Inflammatory macrophage treated with lipopolysaccharide for 1 hour (primary cell): ENCODE measurements around the gene CADM3.

Source experiments
- DNase-seq, 2 donors: peaks; one replicate each; pipeline ENCODE4 v3.0.0-alpha.2; 2020 to 2022

CADM3 gene, protein sequence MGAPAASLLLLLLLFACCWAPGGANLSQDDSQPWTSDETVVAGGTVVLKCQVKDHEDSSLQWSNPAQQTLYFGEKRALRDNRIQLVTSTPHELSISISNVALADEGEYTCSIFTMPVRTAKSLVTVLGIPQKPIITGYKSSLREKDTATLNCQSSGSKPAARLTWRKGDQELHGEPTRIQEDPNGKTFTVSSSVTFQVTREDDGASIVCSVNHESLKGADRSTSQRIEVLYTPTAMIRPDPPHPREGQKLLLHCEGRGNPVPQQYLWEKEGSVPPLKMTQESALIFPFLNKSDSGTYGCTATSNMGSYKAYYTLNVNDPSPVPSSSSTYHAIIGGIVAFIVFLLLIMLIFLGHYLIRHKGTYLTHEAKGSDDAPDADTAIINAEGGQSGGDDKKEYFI

DNA sequence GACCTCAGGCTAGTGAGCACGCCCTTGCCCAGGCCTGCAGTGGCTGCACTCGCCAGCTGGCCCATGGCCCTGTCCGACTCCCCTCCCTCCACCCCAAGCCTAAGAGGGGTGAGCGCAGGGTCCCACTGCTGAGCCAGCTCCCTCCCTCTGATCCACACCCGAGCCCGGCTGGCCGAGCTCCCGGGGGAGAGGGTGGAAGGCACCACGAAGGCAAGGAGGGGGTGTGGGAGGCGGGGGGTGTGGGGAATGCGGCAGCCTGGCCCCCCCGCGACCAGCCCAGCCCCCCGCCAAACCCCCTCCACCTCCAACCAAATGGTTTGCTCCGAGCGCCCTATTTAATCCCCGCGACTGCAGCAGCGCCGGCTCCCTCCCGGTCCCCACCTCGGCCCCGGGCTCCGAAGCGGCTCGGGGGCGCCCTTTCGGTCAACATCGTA lies at the start of gene CADM3:
CADM3 (plus strand) TSS at position 362 of the 434 bp plus-strand sequence. CDS start 151 bp downstream, outside the sequence.
- no peak for DNase-seq

DNA sequence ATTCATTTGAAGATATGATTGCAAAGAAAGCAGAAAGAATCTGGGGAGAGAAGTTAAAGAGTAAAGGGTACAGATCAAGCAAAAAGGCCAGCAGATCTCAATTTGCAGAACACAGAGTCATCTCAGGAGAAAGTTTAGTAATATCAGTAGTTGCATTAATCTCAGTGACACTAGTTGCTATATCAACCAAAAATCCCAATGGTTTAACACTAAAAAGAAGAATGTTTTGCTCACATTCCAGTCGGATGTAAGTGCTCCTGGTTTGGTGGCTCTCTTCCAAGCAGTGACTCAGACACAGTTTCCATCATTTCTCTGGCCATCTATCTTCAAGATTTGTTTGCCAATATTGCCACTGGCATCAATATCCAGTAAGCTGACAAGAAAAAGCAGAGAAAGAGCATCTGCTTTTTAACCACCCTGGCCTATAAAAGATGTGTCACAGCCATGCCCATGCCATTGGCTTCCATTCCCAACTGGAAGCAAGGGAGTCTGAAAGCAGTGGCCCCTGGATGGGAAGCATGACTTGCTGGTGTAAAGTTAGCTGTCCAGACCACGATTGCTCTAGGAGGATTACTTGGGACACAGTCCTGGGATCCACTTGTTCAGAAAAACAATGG lies 49.3 kb upstream of the CADM3 start:
- no peak for DNase-seq

DNA sequence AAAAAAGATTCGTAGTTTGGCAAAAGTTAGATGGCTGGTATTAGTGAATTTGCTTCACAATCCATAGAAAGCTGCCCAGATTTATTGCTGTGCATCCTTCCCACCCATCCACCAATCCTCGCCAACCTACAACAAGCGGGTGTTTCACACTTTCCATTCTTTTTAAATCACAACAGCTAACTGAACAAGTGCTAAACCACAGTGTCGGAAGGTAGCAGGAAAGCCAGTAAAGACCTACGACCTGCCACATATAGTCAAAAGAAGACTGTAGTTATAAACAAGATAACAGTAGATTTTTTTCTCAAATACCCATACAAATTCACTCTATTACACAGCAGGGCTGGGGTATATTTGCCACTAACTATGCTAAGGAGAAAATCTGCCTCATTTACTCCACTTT lies 47.8 kb upstream of the CADM3 start:
- DNase-seq: no peak

DNA sequence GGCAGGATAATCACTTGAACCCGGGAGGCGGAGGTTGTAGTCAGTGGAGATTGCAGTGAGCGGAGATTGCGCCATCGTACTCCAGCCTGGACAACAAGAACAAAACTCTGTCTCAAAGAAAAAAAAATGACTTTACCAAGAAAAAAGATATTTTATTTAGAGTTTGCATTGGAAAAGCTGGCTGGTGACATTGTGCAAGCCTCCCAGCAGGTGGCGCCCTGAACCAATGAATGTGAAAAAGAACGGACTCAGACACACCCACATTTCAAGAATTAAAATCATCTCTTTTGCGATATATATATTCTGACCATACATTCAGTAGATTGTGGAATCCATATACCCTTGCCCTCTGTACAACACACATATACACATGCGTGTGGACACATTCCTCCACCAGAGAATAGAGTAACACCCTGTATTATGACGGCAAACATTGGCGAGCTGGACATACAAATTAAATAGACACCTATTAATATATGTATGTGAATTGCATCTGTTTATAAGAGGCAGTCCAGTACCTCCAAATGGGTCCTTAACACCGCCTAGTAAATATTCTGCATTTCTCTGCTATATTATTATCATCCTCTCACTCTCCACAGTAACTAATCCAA lies 39.0 kb upstream of the CADM3 start:
- DNase-seq: peak; percentile 41 to 87

DNA sequence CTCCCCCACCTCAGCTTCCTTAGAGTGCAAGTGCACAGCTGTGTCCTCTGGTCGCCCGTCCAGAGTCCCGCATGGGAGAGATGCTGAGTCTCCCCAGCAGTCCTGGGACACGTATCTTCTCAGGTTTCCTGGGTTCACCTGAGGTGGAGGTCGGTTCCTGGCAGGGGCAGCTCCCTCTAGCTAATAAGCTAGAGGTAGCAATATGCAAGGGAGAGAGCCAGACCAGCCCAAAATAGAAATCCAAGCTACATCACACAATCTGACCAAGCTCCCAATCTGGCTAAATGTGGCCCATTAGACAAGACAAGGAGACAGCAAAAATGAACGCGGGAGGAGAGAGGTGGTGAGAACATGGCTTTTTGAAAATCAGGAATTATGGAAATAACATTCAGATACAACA lies 30.9 kb upstream of the CADM3 start:
- no peak for DNase-seq

DNA sequence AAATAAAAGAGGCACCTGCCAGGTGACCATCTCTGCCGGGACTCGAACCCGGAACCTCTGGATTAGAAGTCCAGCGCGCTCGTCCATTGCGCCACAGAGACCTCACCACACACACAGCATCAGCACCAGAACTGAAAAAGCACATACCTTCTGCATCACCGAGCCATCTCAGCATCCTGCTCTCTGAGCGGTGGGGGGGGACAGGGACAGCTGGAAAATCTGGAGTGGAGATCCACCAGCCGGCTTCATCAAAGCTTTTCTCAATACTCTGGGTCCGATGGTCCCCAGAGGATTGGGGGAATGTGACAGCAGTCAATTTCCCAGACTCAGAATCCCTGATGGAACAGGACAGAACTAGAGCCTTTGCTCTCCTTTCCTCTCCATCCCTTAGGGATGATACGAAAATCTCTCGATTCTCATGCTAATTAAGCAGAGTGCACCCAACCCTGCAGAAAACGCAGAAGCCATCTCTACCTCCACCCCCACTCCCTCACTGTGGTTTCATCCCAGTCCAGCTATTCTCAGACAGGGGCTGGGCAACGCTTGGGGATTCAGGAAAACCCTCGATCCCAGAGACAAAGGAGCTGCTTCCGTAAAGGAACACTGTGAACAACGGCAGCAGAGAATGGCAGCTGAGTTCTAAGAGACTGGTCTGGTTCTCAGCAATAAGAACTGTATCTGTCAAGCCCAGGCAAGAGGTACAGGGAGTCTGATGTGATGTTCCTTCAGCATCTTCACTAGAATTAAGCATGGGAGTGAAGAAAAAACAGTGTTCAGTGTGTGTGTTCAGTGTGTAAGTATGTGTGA lies 29.6 kb upstream of the CADM3 start:
- no peak for DNase-seq

DNA sequence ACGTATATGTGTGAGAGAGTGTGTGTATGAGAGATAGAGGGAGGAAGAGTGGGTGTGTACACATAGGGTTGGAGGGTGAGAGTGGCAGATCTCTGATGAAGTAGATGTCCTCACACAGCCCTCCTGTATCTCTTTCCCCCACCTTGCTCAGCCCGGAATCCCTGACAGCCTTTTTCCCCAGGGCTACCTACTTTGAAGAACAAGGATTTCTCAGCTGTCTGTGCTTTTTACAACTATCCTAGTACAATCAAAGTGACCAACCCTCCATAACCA lies 29.1 kb upstream of the CADM3 start:
- no peak for DNase-seq

DNA sequence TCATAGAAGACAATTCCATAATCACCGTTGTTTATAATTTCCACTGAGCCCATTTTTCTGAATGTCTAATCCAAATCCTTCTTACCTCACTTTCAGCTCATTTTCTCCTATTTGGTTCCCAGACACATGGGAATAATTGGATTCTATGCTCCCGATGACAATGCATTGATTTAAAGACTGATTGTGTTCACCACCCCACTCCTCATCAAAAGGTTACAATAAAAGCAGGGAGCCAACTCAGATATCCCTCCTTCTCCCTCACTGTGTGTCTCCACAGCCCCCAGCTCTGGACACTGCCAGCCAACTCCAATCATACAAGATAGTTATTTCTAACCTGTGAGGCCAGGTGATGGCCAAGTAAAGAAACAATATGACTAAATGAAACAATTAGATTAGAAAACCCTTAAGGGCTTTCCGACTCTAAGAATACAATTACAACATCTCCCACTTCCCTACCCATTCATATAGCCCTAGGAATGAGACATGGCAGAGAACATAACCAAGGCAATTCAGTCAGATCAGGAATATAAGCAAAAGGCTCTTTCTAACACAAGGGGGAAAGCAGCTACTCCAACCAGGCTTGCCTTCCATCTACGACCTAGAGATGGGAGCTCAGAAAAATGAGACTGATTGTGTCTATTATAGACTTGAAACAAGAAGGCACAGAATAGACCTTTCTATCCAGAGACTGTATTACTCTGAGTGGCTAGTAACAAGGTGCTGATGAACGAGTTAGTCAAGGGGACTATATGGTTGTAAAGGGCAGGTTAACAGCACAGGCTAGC lies 28.5 kb upstream of the CADM3 start:
- no peak for DNase-seq

DNA sequence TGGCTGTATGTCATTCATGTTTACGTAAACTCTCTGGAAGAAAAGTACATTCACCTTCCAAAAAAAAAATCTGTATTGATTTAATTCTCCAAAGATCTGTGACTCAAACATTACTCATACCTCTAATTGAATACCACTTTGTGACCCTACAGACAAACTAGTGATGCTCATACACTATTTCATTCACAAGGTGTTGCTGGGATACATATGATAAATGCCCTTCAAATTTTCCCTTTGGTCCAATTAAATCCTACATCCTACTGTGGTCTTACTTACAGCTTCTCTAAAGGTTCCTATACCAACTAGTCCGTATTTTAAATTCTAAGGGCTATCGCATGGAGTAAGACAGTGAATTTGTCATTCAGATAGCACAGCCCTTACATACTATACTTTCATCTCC lies 26.8 kb upstream of the CADM3 start:
- no peak for DNase-seq

DNA sequence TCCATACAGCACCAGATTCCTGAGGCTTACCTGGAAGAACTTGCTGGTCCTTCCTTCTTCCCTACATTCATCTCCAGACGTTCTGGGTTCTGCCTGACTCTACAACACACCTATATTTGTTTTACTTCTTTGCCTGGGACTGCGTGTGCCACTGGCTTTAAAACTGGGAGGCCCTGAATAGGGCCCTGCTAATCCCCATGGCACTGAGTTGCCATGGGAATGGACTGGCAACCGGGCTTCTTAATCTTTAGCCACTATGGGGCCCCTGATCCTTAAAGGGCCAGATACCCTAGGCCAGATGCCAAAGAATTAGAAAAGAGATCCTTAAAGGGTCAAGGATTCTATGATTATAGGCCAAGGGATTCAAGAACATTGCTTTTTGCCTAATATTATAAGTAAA lies 24.4 kb upstream of the CADM3 start:
- DNase-seq: no peak

DNA sequence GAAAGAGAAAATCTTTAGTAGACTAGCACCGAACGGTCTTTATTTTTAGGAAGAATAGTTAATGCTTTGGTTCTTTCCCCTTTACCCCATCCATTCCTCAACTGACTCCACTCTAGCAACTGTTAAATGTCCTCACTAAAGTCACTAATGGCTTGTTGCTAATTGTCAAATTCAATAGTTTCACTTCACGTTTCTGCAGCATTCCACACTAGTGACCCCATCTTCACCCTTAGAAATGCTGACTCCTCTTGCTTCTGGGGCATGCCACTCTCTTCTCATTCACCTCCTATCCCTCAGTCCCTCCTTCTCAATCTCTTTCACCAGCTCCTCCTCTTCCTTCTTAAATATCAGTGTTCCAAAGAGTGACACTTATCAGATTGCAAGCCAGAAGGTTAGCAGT lies 19.4 kb upstream of the CADM3 start:
- DNase-seq: peak in 1 of 2 donors; percentile 39

DNA sequence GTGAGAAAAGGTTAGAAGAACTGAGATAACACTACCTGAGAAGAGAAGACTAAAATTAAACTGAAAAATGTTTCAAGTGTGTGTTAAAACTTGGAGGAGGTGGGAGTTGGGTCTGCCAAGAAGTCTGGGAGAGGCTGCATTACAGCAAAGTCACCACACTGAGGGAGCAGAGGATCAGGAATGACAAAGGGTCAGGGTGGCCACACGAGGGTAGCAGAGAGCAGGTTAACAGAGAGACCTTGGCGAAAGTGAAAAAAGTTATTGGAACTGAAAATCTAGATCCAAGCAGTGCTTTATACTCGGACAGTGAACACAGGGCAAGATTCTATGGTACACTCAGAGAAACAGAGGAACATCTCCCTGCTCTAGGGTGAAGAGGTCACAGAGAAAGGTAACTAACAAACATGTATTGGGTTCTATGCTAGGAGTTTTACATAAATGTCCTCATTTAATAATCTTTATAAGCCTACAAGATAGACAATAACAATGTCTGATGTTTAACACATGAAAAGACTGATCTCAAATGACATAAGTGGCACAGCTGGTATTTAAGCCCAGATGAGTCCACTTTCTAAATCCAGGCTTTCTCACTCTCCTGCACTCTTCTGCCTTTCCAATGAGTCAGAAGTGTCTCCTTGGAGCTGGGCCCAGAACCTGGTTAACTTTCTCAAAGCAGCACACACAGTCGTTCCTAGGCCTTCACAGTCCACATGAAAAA lies 10.3 kb upstream of the CADM3 start:
- DNase-seq: peak; percentile 55 to 90

DNA sequence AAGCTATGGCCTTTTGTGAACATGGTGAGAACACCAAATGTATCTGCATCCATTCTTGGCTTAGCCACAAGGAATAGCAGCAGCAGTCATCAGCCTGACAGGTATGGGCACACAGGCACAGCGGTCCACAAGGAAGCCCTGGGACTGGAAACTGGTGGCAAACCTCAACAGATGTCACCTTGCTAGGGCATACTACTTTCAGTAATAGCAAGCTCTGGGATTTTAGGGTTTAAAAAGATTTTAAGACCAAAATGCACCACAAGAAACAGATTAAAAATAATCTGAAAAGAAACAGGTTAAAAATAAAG lies 9.7 kb upstream of the CADM3 start:
- no peak for DNase-seq

DNA sequence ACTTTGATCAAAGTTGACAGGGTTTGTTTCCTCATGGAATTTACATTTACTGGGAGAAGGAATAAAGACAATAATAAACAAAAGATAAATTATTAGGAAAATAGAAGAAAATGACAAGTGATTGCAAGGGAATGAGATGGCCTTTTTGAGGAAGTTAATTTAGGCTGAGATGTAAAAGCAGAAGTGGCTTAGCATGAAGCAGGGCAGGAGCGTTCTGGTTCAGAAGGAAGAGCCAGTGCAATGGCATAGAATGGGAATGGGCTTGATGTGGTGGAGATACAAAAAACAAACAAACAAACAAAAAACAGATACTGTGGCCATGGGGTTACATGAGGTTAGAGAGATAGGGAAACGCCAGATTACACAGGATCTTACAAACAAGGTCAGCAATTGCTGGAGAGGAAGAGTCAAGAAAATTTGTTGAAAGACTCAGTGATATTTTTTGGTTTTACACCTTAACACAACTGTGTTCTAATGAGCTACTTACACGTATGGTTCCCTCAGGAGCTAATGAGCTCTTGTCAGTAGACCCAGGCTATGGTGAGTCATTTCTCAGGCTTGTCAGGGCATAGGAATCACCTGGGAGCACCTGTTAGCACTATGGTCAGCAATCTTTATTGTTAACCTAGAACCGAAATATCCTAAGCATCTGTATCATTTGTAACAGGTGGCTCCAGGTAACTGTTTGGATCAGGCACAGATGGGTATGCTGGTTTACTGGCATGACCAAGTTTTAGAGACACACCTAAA lies 8.7 kb upstream of the CADM3 start:
- peak; percentile 18 to 36 for DNase-seq

DNA sequence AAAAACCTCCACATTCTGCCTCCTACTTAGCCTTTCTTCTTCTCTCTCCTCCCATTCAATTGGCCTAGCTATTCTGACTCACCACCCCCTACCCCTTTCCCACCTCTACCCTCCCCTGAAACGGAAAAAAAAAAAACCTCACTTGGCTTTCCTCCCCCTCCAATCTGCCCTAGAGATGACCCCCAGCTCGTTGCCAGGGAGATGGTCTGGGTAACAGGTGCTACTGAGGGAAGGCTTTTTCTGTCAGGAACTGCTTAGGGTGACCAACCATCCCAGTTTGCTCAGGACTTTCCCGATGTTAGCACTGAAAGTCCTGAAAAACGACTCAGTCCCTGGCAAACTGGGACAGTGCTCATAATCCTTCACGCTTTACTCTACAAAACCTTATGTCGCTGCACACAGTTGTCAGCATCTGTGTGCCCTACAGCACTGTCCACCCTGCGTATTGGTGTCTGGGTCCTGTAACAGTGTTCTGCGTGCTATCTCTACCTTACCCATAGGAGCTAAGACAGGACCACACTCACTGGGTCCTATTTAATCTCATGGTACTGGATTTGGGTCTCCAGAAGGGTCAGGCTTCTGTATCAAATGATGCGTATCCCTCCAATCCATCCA lies 7.7 kb upstream of the CADM3 start:
- no peak for DNase-seq

DNA sequence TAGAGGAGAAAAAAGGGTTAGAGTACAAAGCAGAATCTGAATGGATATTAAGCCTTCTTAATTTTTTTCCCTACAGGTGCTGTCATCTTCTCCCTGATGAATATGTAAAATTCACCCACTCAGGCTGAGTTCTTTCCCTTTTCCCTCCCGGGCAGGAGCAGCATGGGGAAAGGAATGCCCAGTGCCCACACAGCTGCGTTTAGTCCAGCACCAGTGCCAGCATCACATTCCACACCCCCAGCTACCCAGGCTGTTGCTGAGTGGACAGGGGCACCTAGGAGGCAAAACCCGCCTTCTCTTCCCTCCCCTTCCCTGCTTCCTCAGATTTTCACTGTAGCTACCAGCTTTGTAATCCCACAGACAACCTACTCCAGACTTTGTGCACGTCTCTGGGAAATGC lies 3.4 kb upstream of the CADM3 start:
- DNase-seq: no peak

DNA sequence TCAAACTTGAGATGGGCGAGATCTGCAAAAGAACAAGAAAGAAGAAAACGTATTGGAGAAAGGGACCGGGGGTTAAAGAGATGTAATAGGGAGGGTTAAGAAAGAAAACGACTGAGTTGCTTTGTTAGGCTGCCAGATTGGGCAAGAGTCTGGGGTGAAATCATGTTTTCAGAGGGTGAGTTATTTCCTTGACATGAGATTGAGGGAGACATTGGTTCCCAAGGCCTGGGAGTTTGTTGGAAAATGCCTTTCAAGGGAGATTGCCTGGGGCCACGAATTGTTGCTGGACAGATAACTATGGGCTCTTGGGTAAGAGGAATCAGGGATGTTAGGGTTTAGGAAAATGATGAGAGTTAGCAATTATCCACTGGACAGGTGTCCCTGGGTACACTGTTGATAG lies 776 bp upstream of the CADM3 start:
- no peak for DNase-seq

DNA sequence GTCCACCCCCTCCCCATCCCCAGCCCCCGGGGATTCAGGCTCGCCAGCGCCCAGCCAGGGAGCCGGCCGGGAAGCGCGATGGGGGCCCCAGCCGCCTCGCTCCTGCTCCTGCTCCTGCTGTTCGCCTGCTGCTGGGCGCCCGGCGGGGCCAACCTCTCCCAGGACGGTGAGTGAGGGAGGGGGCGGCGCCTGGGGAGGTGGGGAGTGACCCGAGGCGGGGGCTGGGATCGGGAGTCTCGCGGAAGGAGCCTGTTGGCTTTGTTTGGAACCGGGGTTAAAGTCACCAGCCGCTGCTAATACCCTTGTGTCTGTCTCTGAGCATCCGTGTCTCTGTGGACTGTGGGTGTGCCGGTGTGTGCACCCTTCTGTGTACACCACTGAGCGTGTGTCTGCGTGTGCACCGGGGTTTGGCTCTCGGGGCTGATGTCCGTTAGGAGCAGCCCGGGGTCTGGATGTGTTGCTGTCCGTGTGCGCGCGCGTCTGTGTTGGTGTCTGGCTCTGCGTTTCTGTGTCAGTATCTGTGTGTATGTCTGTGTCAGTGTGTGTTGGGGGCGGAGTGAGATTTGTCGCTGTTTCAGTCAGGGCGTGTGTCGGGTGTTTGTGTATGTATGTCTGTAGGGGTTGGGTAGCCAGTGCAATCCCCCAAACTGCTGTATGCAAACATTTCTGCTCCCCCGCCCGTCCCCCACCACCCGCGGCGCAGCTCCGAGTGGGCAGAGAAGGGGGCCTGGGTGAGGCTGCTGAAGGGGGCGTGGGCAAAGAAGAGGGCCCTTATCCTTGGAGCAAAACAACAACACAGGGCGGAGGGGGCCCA lies 480 bp downstream of the CADM3 start:
- no peak for DNase-seq

DNA sequence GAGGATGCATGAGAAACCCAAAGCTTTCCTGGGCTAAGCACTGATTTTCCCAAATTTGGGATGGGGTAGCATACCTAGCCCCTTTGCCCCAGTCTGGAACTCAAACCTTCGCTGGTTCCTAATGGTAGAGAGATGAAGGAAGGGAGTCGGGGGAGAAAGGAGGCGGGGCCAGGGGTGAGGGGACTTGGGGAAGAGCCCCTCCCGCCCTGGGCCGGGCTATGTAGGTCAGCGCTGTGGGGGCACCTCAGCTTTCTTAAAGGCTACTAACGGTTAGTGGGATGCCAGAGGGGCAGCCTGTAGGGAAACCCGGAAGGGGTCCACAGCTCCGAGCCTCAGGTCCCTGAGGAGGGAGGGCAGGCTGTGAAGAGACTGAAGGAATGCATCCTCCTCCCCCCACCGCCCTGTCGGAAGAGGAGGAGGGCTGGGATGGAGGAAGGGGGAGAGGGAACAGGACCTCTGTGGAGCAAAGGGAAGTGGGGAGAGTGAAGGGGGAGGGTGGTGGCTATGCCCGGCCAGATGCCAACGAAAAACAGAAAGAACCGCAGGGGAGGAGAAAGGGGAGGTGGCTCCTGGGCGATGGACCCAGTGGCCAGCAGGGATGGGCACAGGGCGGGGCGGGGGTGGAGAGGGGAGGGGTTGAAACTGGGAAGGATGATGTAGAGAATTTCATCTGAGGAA lies 1.3 kb downstream of the CADM3 start:
- no peak for DNase-seq

DNA sequence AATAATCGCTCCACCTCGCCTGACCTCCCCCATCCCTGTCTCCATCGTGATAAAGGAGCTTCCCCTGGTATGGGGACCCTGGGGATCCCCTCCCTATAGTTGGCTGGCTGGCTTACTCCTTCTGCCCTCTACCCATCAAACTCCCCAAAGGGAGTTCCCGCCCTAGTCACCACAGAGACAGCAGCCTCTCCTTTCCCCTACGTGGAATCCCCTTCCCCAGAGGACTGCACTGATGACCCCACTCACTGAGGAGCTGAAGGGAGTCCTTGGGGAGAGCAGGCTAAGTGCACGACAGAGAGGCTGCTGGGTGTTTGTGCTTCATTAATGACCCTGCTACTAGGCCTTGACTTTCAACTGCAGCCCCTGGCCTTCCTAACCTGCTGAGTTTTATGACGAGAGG lies 1.9 kb downstream of the CADM3 start:
- no peak for DNase-seq
